BJ (cell line): ENCODE measurements around the gene RGMA. TPM values are rescaled to one million over a fixed set of nuclear protein-coding genes. Genes with fewer than 3 reads are reported as not detected.
"Not testable (repeated sequence)": the region's sequence is repeated elsewhere in the genome, so short reads cannot be mapped to it uniquely, and the experiment has no call there.

Experiments
- CTCF ChIA-PET: fragments of 350-600 bp; formaldehyde crosslinking; extraction: SDS; loops from one replicate; lab custom pipeline; 2021; ENCODE audit warnings: antibody characterized with exemption, inconsistent platforms; lab: Yijun Ruan, JAX
- POLR2A ChIA-PET: fragments of 300-600 bp; sonication (Branson Sonifier 250); formaldehyde crosslinking; extraction: SDS; loops from one replicate; lab custom pipeline; 2021; ENCODE audit warnings: antibody characterized with exemption; lab: Charles Lee
- DNase-seq: peaks from one replicate; pipeline ENCODE4 v3.0.0-alpha.2; 2011; ENCODE audit warnings: low read depth
- H3K27me3 ChIP-seq: 2 replicates; pipeline ENCODE4 v1.6.0; 2011; ENCODE audit warnings: low read length; ENCODE audit not compliant: control insufficient read depth, insufficient read depth
- H3K36me3 ChIP-seq: 2 replicates; pipeline ENCODE4 v1.5.1; 2011; ENCODE audit warnings: low read length; ENCODE audit not compliant: control insufficient read depth, insufficient read depth
- H3K4me3 ChIP-seq: 2 replicates; pipeline ENCODE4 v1.5.1; 2011; ENCODE audit warnings: low read depth, mild to moderate bottlenecking, control low read depth, low read length
- polyA plus RNA-seq: library from polyadenylated mRNA; depleted of rRNA; stranded (reverse); fragments of >200 nt; gene quantifications from 2 replicates; pipeline ENCODE4 v1.2.3, GENCODE V29; 2011
- TF ChIP-seq, protein P1 (sequence below): IDR thresholded peaks from 2 replicates; pipeline ENCODE4 v1.5.1; 2011; ENCODE audit warnings: low read depth, mild to moderate bottlenecking, control low read depth, inconsistent platforms, low read length, moderate library complexity; ENCODE audit not compliant: insufficient read depth

Gene RGMA
- polyA plus RNA-seq, 1 experiment = 0.34 TPM

DNA sequence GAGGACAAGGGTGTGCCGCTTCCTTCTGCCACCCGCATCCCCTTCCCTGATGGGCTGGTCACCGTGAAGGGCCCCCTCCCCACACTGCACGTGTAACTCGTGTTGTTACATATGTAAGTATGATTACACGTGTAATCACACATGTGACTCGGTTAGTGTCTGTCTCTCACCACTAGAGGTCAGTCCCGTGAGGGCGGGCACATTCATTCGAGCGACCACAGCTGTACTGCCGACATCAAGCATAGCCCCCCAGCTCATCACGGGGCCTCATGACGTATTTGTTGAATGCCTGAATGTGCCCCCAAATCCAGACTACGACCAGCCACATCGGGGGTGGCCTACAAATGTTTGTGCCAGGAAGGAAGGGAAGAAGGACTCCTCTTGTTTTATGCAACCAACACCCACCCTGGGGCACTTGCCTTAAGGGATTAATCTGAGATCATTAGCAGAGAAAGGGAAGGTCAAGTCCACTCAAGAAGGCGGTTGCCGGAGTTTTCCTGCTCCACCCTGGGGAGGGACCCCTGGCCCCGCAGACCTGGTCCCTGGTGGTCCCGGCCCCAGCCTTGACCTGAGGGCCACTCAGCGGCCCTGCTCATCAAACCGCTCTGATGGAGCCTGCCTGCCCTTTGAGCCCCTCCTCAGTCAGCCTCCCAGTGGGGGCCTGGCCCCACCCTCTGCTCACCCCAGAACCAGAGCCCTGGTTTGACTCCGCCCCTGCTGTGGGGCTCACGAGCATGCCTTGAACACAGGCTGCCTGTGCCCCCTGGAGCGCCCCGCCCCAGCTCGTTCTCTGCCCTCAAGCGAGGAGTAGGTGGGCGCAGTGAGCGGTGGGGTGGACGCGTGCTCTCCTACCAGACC lies 52.8 kb downstream of the RGMA start:
- CTCF ChIA-PET = interaction anchor here (0.9 to 3.6 kb wide), 4 partner anchors 8 to 1084 kb away, joined by 3 to 20 read pairs (median 3); no protein-coding TSS in a partner anchor
- DNase-seq = no peak
- H3K4me3 ChIP-seq = no peak overlapping the region
- no peaks in the 10 kb centered on the region for H3K36me3 ChIP-seq
- POLR2A ChIA-PET = no interaction called here
- TF ChIP-seq, protein P1, sequence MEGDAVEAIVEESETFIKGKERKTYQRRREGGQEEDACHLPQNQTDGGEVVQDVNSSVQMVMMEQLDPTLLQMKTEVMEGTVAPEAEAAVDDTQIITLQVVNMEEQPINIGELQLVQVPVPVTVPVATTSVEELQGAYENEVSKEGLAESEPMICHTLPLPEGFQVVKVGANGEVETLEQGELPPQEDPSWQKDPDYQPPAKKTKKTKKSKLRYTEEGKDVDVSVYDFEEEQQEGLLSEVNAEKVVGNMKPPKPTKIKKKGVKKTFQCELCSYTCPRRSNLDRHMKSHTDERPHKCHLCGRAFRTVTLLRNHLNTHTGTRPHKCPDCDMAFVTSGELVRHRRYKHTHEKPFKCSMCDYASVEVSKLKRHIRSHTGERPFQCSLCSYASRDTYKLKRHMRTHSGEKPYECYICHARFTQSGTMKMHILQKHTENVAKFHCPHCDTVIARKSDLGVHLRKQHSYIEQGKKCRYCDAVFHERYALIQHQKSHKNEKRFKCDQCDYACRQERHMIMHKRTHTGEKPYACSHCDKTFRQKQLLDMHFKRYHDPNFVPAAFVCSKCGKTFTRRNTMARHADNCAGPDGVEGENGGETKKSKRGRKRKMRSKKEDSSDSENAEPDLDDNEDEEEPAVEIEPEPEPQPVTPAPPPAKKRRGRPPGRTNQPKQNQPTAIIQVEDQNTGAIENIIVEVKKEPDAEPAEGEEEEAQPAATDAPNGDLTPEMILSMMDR = peak; percentile 27; the same call in 1 of the 2 replicates
- H3K27me3 ChIP-seq = no peaks in the 10 kb centered on the region

GRCh38 chr15:93035092-93035915 lies 53.7 kb downstream of the RGMA start:
- TF ChIP-seq, protein P1 = no peak
- CTCF ChIA-PET = interaction anchor here (1.2 to 3.6 kb wide), 2 partner anchors 11 to 1085 kb away, joined by 3 to 20 read pairs; no protein-coding TSS in a partner anchor
- DNase-seq = no peak
- no peaks in the 10 kb centered on the region for H3K27me3 ChIP-seq
- POLR2A ChIA-PET = no interaction called here
- H3K36me3 ChIP-seq = no peaks in the 10 kb centered on the region
- no peak overlapping the region for H3K4me3 ChIP-seq

DNA sequence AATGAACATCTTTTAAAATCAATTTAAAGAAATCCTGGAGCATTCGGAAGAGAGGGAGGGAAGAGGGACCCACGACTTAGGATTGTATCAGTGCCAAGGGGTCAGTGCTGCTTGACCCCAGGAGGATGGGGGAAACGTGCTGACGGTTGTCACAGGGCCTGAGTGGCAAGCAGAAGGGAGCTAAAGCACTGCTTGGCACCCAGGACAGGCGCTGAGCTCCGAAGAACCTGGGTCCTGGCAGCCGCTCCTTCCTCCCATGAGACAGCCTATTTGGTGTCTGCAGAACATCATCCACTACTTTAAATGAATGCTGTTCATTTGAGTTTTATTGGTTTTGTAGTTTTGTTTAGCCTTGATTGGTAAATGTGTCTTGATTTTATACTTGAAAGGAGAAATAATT lies 54.5 kb downstream of the RGMA start:
- no peaks in the 10 kb centered on the region for H3K36me3 ChIP-seq
- ChIA-PET POLR2A (no interaction called here), CTCF (interaction anchor here (3.6 kb wide), 1 partner anchor 1085 kb away, joined by 20 read pairs; no protein-coding TSS in a partner anchor)
- DNase-seq = no peak
- no peak overlapping the region for H3K4me3 ChIP-seq
- TF ChIP-seq, protein P1 = no peak
- no peaks in the 10 kb centered on the region for H3K27me3 ChIP-seq

- ChIA-PET CTCF (interaction anchor here (0.6 to 6.3 kb wide), 4 partner anchors 55 to 1086 kb away, joined by 3 to 74 read pairs (median 4); no protein-coding TSS in a partner anchor), POLR2A (interaction anchor here (0.6 kb wide), 1 partner anchor 1191 kb away, joined by 3 read pairs; no protein-coding TSS in a partner anchor)
- TF ChIP-seq, protein P1 = no peak
Observed at GRCh38 chr15:93033434-93034045, 55.5 kb downstream of the RGMA start.

DNA sequence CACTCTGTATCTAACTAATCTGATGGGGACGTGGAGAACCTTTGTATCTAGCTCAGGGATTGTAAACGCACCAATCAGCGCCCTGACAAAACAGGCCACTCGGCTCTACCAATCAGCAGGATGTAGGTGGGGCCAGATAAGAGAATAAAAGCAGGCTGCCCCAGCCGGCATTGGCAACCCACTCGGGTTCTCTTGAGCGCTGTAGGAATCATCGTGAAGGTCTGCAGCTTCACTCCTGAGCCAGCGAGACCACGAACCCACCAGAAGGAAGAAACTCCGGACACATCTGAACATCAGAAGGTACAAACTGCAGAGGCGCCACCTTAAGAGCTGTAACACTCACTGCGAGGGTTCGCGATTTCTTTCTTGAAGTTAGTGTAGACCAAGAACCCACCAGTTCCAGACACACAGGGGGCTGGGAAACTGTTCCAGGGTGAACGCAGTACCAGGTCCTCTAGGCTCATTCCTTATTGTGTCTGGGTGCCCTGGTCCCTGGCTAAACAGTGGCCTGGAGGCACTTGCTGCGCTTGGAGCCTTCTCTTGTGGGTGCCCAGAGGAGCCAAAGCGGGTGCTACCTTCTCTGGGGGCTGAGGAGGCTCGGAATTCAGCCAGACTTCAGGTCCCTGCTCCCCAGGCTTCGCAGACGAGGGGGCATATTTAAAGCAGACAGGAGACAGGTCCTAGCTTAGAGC lies 56.4 kb downstream of the RGMA start:
- not testable (repeated sequence) for H3K4me3 ChIP-seq, H3K27me3 ChIP-seq, DNase-seq, H3K36me3 ChIP-seq
- CTCF ChIA-PET = interaction anchor here (0.7 to 6.3 kb wide), 5 partner anchors 8 to 1087 kb away, joined by 3 to 74 read pairs (median 4); no protein-coding TSS in a partner anchor
- POLR2A ChIA-PET = interaction anchor here (0.6 kb wide), 1 partner anchor 1192 kb away, joined by 3 read pairs; no protein-coding TSS in a partner anchor

More at GRCh38 chr15:93033434-93034045, 55.5 kb downstream of the RGMA start:
- no peak for DNase-seq
- H3K27me3 ChIP-seq = no peaks in the 10 kb centered on the region
- H3K36me3 ChIP-seq = no peaks in the 10 kb centered on the region
- no peak overlapping the region for H3K4me3 ChIP-seq

DNA sequence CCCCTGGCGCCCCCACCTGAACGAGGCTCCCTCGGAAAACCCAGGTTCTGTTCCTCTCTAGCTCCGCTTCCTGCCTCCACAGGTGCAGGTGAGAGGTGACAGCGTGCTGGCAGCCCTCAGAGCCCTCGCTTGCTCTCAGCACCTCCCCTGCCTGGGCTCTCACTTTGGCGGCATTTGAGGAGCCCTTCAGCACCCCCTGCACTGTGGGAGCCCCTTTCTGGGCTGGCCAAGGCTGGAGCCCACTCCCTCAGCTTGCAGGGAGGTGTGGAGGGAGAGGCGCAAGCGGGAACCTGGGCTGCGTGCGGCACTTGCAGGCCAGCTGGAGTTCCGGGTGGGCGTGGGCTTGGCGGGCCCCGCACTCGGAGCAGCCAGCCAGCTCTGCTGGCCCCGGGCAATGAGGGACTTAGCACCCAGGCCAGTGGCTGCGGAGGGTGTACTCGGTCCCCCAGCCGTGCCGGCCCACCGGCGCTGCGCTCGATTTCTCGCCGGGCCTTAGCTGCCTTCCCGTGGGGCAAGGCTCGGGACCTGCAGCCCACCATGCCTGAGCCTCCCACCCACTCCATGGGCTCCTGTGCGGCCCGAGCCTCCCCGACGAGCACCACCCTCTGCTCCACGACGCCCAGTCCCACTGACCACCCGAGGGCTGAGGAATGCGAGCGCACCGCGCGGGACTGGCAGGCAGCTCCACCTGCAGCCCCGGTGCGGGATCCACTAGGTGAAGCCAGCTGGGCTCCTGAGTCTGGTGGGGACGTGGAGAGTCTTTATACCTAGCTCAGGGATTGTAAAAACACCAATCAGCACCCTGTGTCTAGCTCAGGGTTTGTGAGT lies 57.2 kb downstream of the RGMA start:
- H3K27me3 ChIP-seq, H3K4me3 ChIP-seq, H3K36me3 ChIP-seq, POLR2A ChIA-PET, DNase-seq: not testable (repeated sequence)
- CTCF ChIA-PET = interaction anchor here (1.0 to 6.3 kb wide), 5 partner anchors 9 to 1088 kb away, joined by 3 to 74 read pairs (median 8); no protein-coding TSS in a partner anchor
